IPS-18c (cell line): ENCODE data around the gene AIF1.

Experiments used
- H3K4me3 ChIP-seq: 2 replicates; pipeline ENCODE4 v1.7.0; 2013; ENCODE audit warnings: low read depth, mild to moderate bottlenecking, low read length, moderate library complexity; ENCODE audit not compliant: insufficient read depth
- H3K9me3 ChIP-seq: one replicate; pipeline ENCODE4 v1.6.1; 2013; ENCODE audit warnings: mild to moderate bottlenecking, low read length, moderate library complexity; ENCODE audit not compliant: control insufficient read depth, insufficient read depth

Gene AIF1

GRCh38 chr6:31609519-31610406, 5.3 kb upstream of the AIF1 start:
- no peaks in the 10 kb centered on the region for H3K9me3 ChIP-seq
- H3K4me3 ChIP-seq: no peak overlapping the region

GRCh38 chr6:31610968-31611367, 4.1 kb upstream of the AIF1 start:
- no peak overlapping the region for H3K4me3 ChIP-seq
- no peaks in the 10 kb centered on the region for H3K9me3 ChIP-seq

- no peak overlapping the region for H3K4me3 ChIP-seq
These were observed 887 bp upstream of the AIF1 start for GRCh38 chr6:31614075-31614619.

GRCh38 chr6:31615748-31616147, 714 bp downstream of the AIF1 start:
- Histone ChIP-seq H3K9me3 (no peaks in the 10 kb centered on the region), H3K4me3 (no peak overlapping the region)

More at GRCh38 chr6:31614075-31614619, 887 bp upstream of the AIF1 start:
- no peaks in the 10 kb centered on the region for H3K9me3 ChIP-seq

- no peak overlapping the region for H3K4me3 ChIP-seq
These were observed 2.0 kb downstream of the AIF1 start for GRCh38 chr6:31617010-31617409.

GRCh38 chr6:31619805-31620585, 5.0 kb downstream of the AIF1 start:
- H3K4me3 ChIP-seq: peak overlapping the region; percentile 94
- H3K9me3 ChIP-seq: no peaks in the 10 kb centered on the region

More at GRCh38 chr6:31617010-31617409, 2.0 kb downstream of the AIF1 start:
- H3K9me3 ChIP-seq: no peaks in the 10 kb centered on the region

GRCh38 chr6:31620586-31621319, 5.7 kb downstream of the AIF1 start, which contains the start of gene PRRC2A:
Gene PRRC2A, plus strand, starts transcription at chr6:31620715. Its CDS starts 2,075 bp downstream, at chr6:31622790.
- H3K4me3 ChIP-seq: peak within 1 kb of the TSS; percentile 96

GRCh38 chr6:31621320-31621939, 6.4 kb downstream of the AIF1 start:
- H3K9me3 ChIP-seq: no peaks in the 10 kb centered on the region
- H3K4me3 ChIP-seq: peak overlapping the region; percentile 96

More at GRCh38 chr6:31620586-31621319, 5.7 kb downstream of the AIF1 start, which contains the start of gene PRRC2A:
- no peaks in the 10 kb centered on the region for H3K9me3 ChIP-seq

- H3K9me3 ChIP-seq: no peaks in the 10 kb centered on the region
- peak overlapping the region; percentile 96 for H3K4me3 ChIP-seq
These were observed 7.0 kb downstream of the AIF1 start for GRCh38 chr6:31621991-31622390.

- peak overlapping the region; percentile 96 for H3K4me3 ChIP-seq
- H3K9me3 ChIP-seq: no peaks in the 10 kb centered on the region
These were observed 7.7 kb downstream of the AIF1 start for GRCh38 chr6:31622684-31623091.

GRCh38 chr6:31624070-31624469, 9.0 kb downstream of the AIF1 start:
- Histone ChIP-seq H3K9me3 (peaks cover 2% of the 10 kb centered on the region), H3K4me3 (no peak overlapping the region)

- H3K4me3 ChIP-seq: no peak overlapping the region
- peaks cover 2% of the 10 kb centered on the region for H3K9me3 ChIP-seq
These were observed 11.9 kb downstream of the AIF1 start for GRCh38 chr6:31626952-31627351.

GRCh38 chr6:31627690-31628287, 12.8 kb downstream of the AIF1 start:
- Histone ChIP-seq H3K4me3 (no peak overlapping the region), H3K9me3 (peaks cover 2% of the 10 kb centered on the region)

- H3K9me3 ChIP-seq: peaks cover 2% of the 10 kb centered on the region
- no peak overlapping the region for H3K4me3 ChIP-seq
These were observed 14.0 kb downstream of the AIF1 start for GRCh38 chr6:31629014-31629413.

GRCh38 chr6:31630177-31630934, 15.3 kb downstream of the AIF1 start:
- Histone ChIP-seq H3K9me3 (peaks cover 2% of the 10 kb centered on the region), H3K4me3 (no peak overlapping the region)

- H3K9me3 ChIP-seq: peaks cover 2% of the 10 kb centered on the region
These were observed 16.2 kb downstream of the AIF1 start for GRCh38 chr6:31631209-31631608.

More at GRCh38 chr6:31631209-31631608, 16.2 kb downstream of the AIF1 start:
- H3K4me3 ChIP-seq: no peak overlapping the region
